T-helper 1 cell treated with Interleukin-12 subunit alpha and Interleukin-12 subunit beta and Interleukin-4 antibody, amounts not matched to agents 30 ng/mL and 1 ng/mL, for 36 hours (primary cell): ENCODE measurements around the gene PLEKHH1. TPM values are rescaled to one million over a fixed set of nuclear protein-coding genes. Genes with fewer than 3 reads are reported as not detected.
"Not testable (repeated sequence)": the region's sequence is repeated elsewhere in the genome, so short reads cannot be mapped to it uniquely, and the experiment has no call there.

ENCODE experiments used
- intact Hi-C: fragments of 100-400 bp; cut with micrococcal nuclease; formaldehyde crosslinking; loops from one replicate; pipeline ENCODE4 v1.15.1; 2024
- total RNA-seq: library from RNA; stranded (reverse); gene quantifications from 2 replicates; pipeline ENCODE4 v1.2.3, GENCODE V29; 2022

Gene PLEKHH1
- total RNA-seq, 1 donor from 2014 or later = 1.1 TPM

DNA sequence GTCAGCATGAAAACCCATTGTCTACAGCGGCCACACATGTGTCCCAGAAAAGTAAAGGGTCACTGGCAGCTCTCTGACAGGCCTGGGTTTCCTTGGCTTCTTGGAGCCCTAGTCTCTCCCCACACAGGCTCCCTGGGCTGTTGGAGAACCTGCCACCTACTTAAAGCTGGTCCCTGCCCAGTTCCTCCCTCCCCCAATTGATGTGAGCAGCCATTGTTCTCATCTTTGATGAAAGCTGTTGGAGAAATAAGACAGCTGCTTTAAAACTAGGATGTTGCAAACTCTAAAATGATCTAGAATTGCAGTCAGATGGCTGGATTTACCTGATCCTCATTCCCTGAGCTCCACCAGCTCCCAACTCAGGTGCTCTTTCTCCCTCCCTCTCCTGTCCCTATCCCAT is 4.8 kb upstream of the PLEKHH1 start:
- intact Hi-C loops = no loop called here

- intact Hi-C loops = loop anchor here (5.0 kb wide), 1 partner anchor 43 kb away; the partner anchor contains the start of gene TMEM229B
Observed at GRCh38 chr14:67529947-67530935, 2.8 kb upstream of the PLEKHH1 start.

- intact Hi-C loops = loop anchor here (2.0 to 5.0 kb wide), 2 partner anchors 45 to 66 kb away; partner anchors contain the start of gene TMEM229B
Observed at GRCh38 chr14:67532606-67532997, 488 bp upstream of the PLEKHH1 start.

DNA sequence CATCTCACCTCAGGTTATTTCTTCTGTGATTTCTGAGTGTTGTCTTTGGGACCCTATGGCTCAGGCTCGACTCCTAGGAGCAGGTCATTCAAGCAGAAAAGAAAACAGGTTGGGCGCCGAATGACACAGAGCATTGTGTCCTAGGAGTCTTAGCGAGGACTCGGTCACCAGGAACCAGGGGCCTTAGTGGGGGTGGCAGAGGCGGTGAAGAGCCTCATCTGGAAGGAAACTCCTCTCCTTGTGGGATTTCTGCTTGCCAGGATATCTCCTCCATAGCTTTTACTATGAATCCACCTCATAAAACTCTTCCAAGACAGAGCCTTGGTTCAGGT is 630 bp downstream of the PLEKHH1 start:
- intact Hi-C loops = loop anchor here (2.0 to 5.0 kb wide), 2 partner anchors 46 to 65 kb away; partner anchors contain the start of gene TMEM229B

- intact Hi-C loops = no loop called here
Observed at GRCh38 chr14:67536087-67536486, 3.0 kb downstream of the PLEKHH1 start.

DNA sequence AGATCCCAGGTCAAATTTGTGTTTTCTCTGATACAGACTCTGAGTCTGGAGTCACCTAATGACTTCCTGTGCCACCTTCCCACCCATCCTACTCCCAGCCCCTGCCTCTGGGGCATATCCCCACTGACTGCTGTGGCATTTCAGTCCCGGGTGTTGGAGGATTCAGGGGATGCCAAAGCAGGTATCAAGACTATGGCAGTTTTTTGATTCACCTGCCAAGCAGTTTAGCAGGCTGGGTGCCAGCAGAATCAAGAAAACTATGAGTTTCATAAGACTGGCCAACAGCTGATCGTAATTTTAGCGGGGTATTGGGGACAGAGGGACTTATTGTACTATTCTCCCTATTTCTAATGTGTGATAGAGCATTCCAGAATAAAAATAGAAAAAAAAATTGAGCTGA is 4.6 kb downstream of the PLEKHH1 start:
- intact Hi-C loops = no loop called here

DNA sequence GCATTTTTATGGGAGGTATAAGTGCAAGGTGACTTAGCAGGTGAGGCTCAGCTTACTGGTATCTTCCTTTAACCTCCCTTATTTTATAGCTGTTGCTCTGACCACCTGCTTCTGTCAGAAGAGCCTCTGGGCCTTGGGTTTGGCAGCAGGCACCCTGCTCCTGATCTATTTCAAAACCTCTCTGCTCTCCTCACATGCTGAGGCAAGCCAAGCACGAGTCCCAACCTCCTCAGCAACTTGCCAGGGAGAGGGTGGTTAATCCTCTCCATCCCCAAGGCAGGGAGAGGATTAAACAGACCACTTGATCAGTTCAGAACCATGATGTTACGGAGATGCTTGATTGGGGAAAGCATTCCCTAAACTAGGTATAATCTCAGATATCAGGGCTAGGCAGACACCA is 5.4 kb downstream of the PLEKHH1 start:
- intact Hi-C loops = no loop called here

- intact Hi-C loops = no loop called here
Observed at GRCh38 chr14:67539116-67539515, 6.0 kb downstream of the PLEKHH1 start.

DNA sequence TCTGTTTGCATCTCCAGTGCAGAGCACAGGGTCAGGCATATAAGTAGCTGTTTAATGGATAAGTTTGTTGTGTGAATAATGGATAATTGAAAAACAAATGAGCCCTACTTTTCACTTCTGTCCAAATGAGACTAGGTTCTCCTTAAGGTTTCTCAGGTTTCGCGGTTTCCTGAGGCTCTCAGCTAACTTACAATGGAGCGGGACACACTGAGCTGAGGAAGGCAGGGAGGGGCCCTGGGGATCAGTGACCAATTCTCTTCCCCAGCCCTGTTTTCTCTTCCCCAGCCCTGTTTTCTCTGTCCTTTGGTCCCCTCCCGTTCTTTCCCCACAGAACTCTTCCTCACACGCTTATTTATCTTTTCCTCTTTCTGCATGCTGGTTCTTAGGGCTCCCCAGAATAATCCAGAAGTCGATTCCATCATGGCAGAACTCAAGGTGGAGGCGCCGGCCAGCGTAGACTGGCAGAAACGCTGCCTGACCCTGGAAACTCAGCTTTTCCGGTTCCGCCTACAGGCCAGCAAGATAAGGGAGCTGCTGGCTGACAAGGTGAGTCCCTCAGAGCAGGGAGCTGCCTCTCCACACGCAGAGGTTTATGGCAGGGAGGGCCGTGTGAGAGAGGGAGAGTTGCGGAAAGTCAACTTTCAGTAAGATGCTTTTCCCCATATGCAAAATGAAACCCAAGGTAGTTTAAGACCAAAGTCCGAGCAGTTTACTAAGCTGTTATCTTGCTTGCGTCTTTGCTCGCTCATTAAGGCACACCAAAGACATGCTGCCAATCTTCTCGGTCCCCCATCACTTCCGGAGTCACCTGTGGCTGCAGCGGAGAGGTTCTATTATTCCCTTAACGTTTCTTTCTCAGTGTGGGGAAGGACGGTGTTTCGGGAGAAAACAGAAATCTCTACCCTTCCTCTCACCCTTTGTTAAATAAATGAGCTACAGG is 8.6 kb downstream of the PLEKHH1 start:
- intact Hi-C loops = no loop called here

GRCh38 chr14:67542620-67543019 is 9.5 kb downstream of the PLEKHH1 start:
- intact Hi-C loops = not testable (repeated sequence)

DNA sequence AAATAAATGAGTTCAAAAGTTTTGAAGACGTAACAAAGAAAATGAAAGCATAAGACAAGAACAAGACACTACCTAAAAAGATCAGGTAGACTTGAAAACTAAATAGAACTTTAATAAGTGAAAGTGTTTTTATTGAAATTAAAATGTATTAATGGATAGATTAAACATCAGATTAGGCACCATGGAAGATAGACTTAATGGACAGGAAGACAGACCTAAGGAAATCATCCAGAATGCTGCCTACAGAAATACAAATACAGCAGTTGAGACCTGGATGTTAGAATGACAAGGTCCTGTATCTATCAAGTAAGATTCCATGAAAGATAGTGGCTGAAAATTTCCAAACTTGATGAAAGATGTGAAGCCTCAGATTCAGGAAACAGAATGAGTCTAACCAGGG is 11.5 kb downstream of the PLEKHH1 start:
- intact Hi-C loops = no loop called here

DNA sequence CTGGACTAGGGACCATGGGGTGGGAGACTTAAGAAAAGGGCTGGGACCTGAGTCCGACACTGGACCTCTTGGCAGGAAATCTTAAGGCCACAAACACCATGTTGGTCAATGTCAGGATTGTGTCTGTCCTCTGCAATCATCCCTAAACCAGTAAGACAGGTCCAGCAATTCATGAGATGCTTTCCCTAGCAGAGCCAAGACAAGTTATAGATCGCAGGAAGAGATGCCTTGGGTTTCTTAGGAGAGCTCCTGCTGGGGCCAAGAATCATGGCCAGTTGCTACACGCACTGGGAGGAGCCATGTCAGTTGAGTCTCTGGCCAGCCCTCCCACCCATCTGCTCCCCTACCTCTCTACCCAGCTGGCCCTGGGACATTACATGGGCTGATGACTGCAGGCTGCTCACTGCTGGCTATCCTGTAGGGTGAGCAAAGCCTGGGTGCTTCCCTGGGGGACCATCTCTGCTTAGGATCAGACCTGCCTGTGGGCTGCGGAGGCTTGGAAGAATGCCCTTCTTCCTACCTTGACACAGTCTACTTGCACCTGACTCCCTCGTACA is 14.2 kb downstream of the PLEKHH1 start:
- intact Hi-C loops = no loop called here

DNA sequence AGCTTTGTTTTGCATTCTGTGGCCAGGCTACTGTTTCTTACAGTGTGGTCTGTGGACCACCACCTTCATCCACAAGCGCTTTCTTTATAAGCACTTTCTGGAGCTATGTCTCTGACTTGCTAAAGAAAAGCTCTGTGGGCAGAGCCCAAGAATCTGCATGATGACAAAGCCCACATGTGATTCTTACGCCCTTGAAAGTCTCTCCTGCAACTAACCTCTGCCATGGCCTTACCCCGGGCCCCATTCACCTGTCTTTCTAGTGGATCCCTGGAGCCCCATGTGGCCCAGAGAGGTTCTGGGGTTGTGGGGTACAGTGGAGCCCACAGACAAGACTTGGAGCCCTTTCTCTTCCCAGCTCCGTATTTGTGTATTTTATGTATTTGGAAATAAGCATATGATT is 16.6 kb downstream of the PLEKHH1 start:
- intact Hi-C loops = no loop called here

GRCh38 chr14:67551123-67551522 is 18.0 kb downstream of the PLEKHH1 start:
- intact Hi-C loops = no loop called here

DNA sequence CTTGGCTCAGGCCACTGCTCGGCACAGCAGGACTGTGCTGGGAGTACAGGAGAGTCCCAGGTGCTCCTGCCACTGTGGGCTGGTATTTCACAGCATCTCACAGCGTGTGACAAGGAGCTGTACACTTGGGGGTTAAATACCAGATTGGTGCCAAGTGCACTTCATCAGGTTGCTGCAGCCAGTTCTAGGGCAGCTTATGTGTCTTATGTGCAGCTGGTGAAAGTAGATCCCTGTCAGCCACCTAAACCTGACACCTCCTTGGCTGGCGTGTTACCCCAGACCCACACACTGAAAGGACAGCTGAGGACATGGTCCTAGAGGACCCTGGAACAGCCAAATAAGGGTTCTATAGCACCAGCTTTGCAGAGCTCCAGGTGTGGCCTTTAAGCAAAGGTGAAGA is 18.9 kb downstream of the PLEKHH1 start:
- intact Hi-C loops = no loop called here

GRCh38 chr14:67553547-67553946 is 20.5 kb downstream of the PLEKHH1 start:
- intact Hi-C loops = no loop called here

DNA sequence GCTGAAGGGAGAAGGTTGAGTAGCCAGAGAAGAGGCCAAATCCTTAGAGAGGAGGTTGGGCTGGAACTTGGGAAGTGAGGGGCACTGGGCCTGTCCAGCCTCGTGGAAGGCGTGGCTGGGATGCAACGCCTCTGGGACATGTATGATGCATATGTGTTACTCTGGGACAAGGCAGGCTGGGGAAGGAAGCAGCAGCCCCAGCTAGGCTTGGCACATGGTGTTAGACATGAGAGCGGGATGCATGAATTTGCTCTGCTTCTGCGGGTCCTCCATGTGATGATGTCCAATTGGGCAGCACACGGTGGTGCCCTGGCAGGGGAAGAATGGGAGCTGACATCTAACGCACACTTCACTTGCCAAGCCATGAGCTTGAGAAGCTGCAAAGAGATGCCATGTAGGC is 21.3 kb downstream of the PLEKHH1 start:
- intact Hi-C loops = no loop called here

- intact Hi-C loops = no loop called here
Observed at GRCh38 chr14:67555518-67556090, 22.5 kb downstream of the PLEKHH1 start.

DNA sequence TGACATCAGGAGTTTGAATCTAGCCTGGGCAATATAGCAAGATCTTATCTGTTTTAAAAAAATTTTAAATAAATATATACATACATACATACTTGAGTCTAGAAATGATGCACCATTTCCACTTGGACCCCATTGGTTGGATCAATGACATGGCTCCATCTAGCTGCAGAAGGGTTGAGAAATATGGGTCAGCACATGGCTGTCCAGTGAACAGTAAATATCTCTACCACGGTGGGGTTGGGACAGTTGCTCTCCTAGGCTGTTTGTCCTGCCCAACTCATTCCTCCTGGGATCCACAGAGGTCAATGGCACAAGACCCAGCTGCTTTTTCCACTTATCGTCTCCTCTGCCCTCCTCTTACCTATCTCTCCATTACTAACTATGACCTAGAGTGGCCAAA is 23.6 kb downstream of the PLEKHH1 start:
- intact Hi-C loops = no loop called here

- intact Hi-C loops = no loop called here
Observed at GRCh38 chr14:67557118-67557517, 24.0 kb downstream of the PLEKHH1 start.

- intact Hi-C loops = no loop called here
Observed at GRCh38 chr14:67557656-67558055, 24.6 kb downstream of the PLEKHH1 start.
